HG03039 (cell line): Measurements from ENCODE around the gene FCHSD2.
"Not testable (repeated sequence)": the region's sequence is repeated elsewhere in the genome, so short reads cannot be mapped to it uniquely, and the experiment has no call there.

Source experiments
- ATAC-seq: cut with Tn5 transposase; IDR thresholded peaks from one replicate; pipeline ENCODE4 v1.9.1; 2021; ENCODE audit warnings: mild to moderate bottlenecking, moderate library complexity; ENCODE audit not compliant: unreplicated experiment

Gene FCHSD2

GRCh38 chr11:72811686-72812085 lies 330.4 kb downstream of the FCHSD2 start:
- not testable (repeated sequence) for ATAC-seq

- no peak for ATAC-seq
Measured at GRCh38 chr11:72808331-72808798, 333.8 kb downstream of the FCHSD2 start.

GRCh38 chr11:72807792-72808191 lies 334.3 kb downstream of the FCHSD2 start:
- ATAC-seq = no peak

- ATAC-seq = no peak
Measured at GRCh38 chr11:72807021-72807693, 335.0 kb downstream of the FCHSD2 start.

GRCh38 chr11:72806378-72806777 lies 335.7 kb downstream of the FCHSD2 start:
- ATAC-seq = not testable (repeated sequence)

- no peak for ATAC-seq
Measured at GRCh38 chr11:72805216-72805615, 336.9 kb downstream of the FCHSD2 start.

GRCh38 chr11:72802822-72803221 lies 339.3 kb downstream of the FCHSD2 start:
- ATAC-seq = no peak

- ATAC-seq = no peak
Measured at GRCh38 chr11:72799441-72799840, 342.7 kb downstream of the FCHSD2 start.

- no peak for ATAC-seq
Measured at GRCh38 chr11:72798361-72798760, 343.8 kb downstream of the FCHSD2 start.

- peak; percentile 75 for ATAC-seq
Measured at GRCh38 chr11:72793425-72794367, 348.4 kb downstream of the FCHSD2 start, which contains the start of gene STARD10. TSS of gene STARD10 (minus strand) at chr11:72794047. CDS start at chr11:72781181, 12,866 bp downstream.

GRCh38 chr11:72793076-72793424 lies 349.1 kb downstream of the FCHSD2 start:
- ATAC-seq = no peak

- no peak for ATAC-seq
Measured at GRCh38 chr11:72792437-72793021, 349.6 kb downstream of the FCHSD2 start.

GRCh38 chr11:72791228-72791627 lies 350.9 kb downstream of the FCHSD2 start:
- ATAC-seq = not testable (repeated sequence)

GRCh38 chr11:72789493-72790131 lies 352.5 kb downstream of the FCHSD2 start:
- ATAC-seq = no peak

- no peak for ATAC-seq
Measured at GRCh38 chr11:72788241-72788640, 353.9 kb downstream of the FCHSD2 start.

- no peak for ATAC-seq
Measured at GRCh38 chr11:72787216-72788104, 354.7 kb downstream of the FCHSD2 start.
